Activated CD4-positive, alpha-beta T cell treated with anti-CD3 and anti-CD28 coated beads for 36 hours (primary cell): ENCODE data around the gene SLC25A13. TPM values are rescaled to one million over a fixed set of nuclear protein-coding genes. Genes with fewer than 3 reads are reported as not detected.

Experiments
- ATAC-seq: fragments of 200-7000 bp; cut with Tn5 transposase; one replicate; pipeline ENCODE4 v1.10.0; 2021; ENCODE audit warnings: mild to moderate bottlenecking, moderate library complexity
- CTCF ChIA-PET: fragments of 350-600 bp; sonication (Branson Sonifier 250); formaldehyde crosslinking; loops from one replicate; lab custom pipeline; 2021; ENCODE audit warnings: antibody characterized with exemption; lab: Charles Lee
- POLR2A ChIA-PET: fragments of 350-600 bp; sonication (Branson Sonifier 250); formaldehyde crosslinking; loops from one replicate; lab custom pipeline; 2021; ENCODE audit warnings: antibody characterized with exemption, inconsistent platforms; lab: Charles Lee
- DNase-seq: peaks from one replicate; pipeline ENCODE4 v3.0.0-alpha.2; 2020
- H3K27ac Mint-ChIP-seq: one replicate; pipeline ENCODE4 v1.8.0; 2021; ENCODE audit warnings: mixed read lengths
- H3K27me3 Mint-ChIP-seq: one replicate; pipeline ENCODE4 v1.8.0; 2021; ENCODE audit warnings: mixed read lengths
- H3K36me3 Mint-ChIP-seq: one replicate; pipeline ENCODE4 v1.8.0; 2021; ENCODE audit warnings: low read depth, mixed read lengths
- H3K4me1 Mint-ChIP-seq: one replicate; pipeline ENCODE4 v1.8.0; 2021; ENCODE audit warnings: mixed read lengths
- H3K4me3 Mint-ChIP-seq: one replicate; pipeline ENCODE4 v1.8.0; 2021; ENCODE audit warnings: mild to moderate bottlenecking, moderate library complexity, mixed read lengths
- H3K9me3 Mint-ChIP-seq: one replicate; pipeline ENCODE4 v1.8.0; 2021; ENCODE audit warnings: low read depth, mixed read lengths
- intact Hi-C, 2 experiments: fragments of 100-400 bp; cut with DNase I in 1 of 2; cut with micrococcal nuclease in 1 of 2; formaldehyde crosslinking; loops; one replicate each; pipeline versions ENCODE4 v1.14.2 to v1.15.1; 2022 to 2024; cut with DNase I, micrococcal nuclease
- total RNA-seq, 2 experiments: library from RNA; stranded (reverse); gene quantifications; one replicate each; pipeline ENCODE4 v1.2.3, GENCODE V29; 2021

The SLC25A13 gene
- total RNA-seq, 2 experiments from 2014 or later: 10.3 to 11.3 TPM

- Mint-ChIP-seq H3K4me3 (no peak overlapping the region), H3K4me1 (peaks cover 2% of the 10 kb centered on the region), H3K27me3 (no peaks in the 10 kb centered on the region), H3K36me3 (peaks cover 19% of the 10 kb centered on the region), H3K9me3 (no peaks in the 10 kb centered on the region), H3K27ac (peak overlapping the region; percentile 15)
- ChIA-PET CTCF (no interaction called here), POLR2A (no interaction called here)
- intact Hi-C loops: no loop called here
- ATAC-seq (no peak), DNase-seq (no peak)
These were observed 52.5 kb downstream of the SLC25A13 start for GRCh38 chr7:96269246-96269994.

DNA sequence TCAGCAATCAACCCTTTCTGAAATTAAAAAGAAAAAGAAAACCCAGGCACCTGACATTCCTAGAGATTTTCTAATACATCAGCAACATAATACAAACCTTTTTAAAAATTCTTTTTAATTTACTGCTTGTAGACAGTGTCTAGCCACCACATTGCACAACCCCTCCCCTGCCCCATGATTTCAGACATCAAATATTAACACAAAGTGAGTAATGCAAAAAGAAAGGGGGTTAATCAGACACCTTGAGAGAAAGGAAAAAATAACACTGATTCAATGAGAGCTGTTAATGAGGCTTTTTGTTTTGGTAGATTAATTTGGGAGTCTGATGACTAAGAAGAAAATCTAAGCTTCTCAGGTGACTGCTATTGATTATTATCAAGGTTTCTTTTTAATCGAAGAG lies 55.3 kb downstream of the SLC25A13 start:
- Mint-ChIP-seq H3K27ac (no peak overlapping the region), H3K9me3 (peaks cover 2% of the 10 kb centered on the region), H3K36me3 (peaks cover 18% of the 10 kb centered on the region), H3K4me1 (peaks cover 5% of the 10 kb centered on the region), H3K27me3 (no peaks in the 10 kb centered on the region), H3K4me3 (no peak overlapping the region)
- CTCF ChIA-PET: no interaction called here
- POLR2A ChIA-PET: no interaction called here
- DNase-seq: no peak
- intact Hi-C loops: no loop called here
- no peak for ATAC-seq

GRCh38 chr7:96266015-96266414 lies 55.9 kb downstream of the SLC25A13 start:
- intact Hi-C loops: no loop called here
- ATAC-seq: no peak
- H3K9me3 Mint-ChIP-seq: peaks cover 2% of the 10 kb centered on the region
- H3K4me3 Mint-ChIP-seq: no peak overlapping the region
- H3K27me3 Mint-ChIP-seq: no peaks in the 10 kb centered on the region
- ChIA-PET POLR2A (no interaction called here), CTCF (no interaction called here)
- H3K27ac Mint-ChIP-seq: no peak overlapping the region
- DNase-seq: no peak
- H3K36me3 Mint-ChIP-seq: peaks cover 18% of the 10 kb centered on the region
- peaks cover 5% of the 10 kb centered on the region for H3K4me1 Mint-ChIP-seq

- peaks cover 12% of the 10 kb centered on the region for H3K4me1 Mint-ChIP-seq
- intact Hi-C loops: no loop called here
- H3K4me3 Mint-ChIP-seq: no peak overlapping the region
- H3K9me3 Mint-ChIP-seq: peaks cover 21% of the 10 kb centered on the region
- ChIA-PET CTCF (no interaction called here), POLR2A (no interaction called here)
- DNase-seq (no peak), ATAC-seq (no peak)
- H3K27ac Mint-ChIP-seq: no peak overlapping the region
- H3K36me3 Mint-ChIP-seq: peaks cover 33% of the 10 kb centered on the region
- no peaks in the 10 kb centered on the region for H3K27me3 Mint-ChIP-seq
These were observed 67.9 kb downstream of the SLC25A13 start for GRCh38 chr7:96253964-96254363.

DNA sequence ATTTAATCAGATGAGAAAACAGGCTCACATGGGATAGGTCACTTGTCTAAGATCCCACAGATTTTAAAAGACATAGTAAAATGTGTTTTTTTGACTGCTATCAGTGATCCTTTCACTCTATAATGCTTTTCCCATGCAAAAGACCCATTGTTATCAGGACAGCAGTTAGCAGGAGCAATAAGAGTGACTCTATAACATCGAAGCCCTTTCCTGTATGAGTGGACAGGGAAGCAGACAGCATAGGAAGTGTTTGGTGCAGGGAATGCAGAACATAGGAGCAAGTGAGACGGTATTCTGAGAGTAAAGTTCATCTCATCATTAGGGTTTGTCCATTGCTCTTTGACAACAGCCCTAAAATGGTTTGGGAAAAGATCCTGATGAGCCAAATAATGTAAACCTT lies 68.5 kb downstream of the SLC25A13 start:
- ChIA-PET CTCF (no interaction called here), POLR2A (no interaction called here)
- ATAC-seq: no peak
- Mint-ChIP-seq H3K4me1 (peaks cover 12% of the 10 kb centered on the region), H3K36me3 (peaks cover 30% of the 10 kb centered on the region), H3K27me3 (no peaks in the 10 kb centered on the region), H3K27ac (no peak overlapping the region), H3K4me3 (no peak overlapping the region), H3K9me3 (peaks cover 19% of the 10 kb centered on the region)
- DNase-seq: no peak
- intact Hi-C loops: no loop called here

DNA sequence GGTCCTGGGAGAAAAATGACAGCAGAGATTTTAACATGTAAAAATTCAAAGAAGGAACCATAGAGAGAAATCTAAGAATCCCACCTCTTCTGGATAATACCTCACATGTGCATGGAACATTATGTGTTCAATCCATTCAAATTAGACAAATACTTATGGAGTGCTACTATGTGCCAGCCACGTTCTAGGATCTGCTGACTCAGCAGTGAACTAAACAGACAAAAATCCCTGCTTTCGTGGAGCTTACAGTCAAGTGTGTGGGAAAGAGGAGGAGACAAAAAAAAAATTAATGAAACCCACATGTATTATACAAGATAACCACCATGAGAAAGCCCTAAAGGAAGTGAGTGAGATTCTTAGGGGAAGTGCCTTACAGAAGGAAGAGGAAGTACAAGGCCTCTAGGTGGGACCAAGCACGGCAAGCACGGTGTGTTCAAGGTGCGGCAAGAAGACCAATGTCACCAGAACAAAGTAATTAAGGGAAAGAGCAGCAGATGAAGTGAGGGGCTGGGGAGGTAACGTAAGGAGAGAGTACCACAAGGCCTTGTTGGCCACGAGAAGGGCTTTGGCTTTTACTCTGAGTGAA lies 71.0 kb downstream of the SLC25A13 start:
- Mint-ChIP-seq H3K27me3 (no peaks in the 10 kb centered on the region), H3K27ac (no peak overlapping the region), H3K36me3 (peaks cover 11% of the 10 kb centered on the region), H3K4me1 (peaks cover 12% of the 10 kb centered on the region), H3K4me3 (no peak overlapping the region), H3K9me3 (peaks cover 1% of the 10 kb centered on the region)
- no peak for DNase-seq
- POLR2A ChIA-PET: no interaction called here
- ATAC-seq: no peak
- CTCF ChIA-PET: no interaction called here
- intact Hi-C loops: no loop called here

DNA sequence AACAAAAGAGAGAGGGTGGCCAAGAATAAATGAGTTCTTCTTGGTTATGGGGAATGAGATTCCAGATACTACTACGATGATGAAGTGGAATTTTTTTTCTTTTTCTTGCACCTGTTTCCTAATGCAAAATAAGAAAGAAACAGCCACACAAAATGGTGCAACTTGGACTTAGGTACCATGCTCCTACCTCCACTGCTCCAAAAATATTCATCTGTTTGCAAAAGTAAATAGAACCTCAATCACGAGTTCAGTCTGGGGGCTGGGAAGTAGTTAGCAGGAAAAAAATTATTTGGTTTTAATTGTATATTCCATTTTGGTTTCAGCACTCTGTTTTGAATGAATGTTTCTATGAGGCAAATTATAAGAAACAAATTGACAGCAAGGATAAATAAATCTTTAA lies 73.5 kb downstream of the SLC25A13 start:
- no peaks in the 10 kb centered on the region for H3K27me3 Mint-ChIP-seq
- H3K36me3 Mint-ChIP-seq: peaks cover 10% of the 10 kb centered on the region
- no peak overlapping the region for H3K4me3 Mint-ChIP-seq
- H3K27ac Mint-ChIP-seq: no peak overlapping the region
- ChIA-PET CTCF (no interaction called here), POLR2A (no interaction called here)
- H3K4me1 Mint-ChIP-seq: peaks cover 15% of the 10 kb centered on the region
- DNase-seq (no peak), ATAC-seq (no peak)
- intact Hi-C loops: no loop called here
- H3K9me3 Mint-ChIP-seq: no peaks in the 10 kb centered on the region

- no peaks in the 10 kb centered on the region for H3K27me3 Mint-ChIP-seq
- H3K4me3 Mint-ChIP-seq: no peak overlapping the region
- H3K9me3 Mint-ChIP-seq: no peaks in the 10 kb centered on the region
- H3K27ac Mint-ChIP-seq: no peak overlapping the region
- no peak for ATAC-seq
- H3K4me1 Mint-ChIP-seq: peaks cover 15% of the 10 kb centered on the region
- POLR2A ChIA-PET: no interaction called here
- H3K36me3 Mint-ChIP-seq: peaks cover 4% of the 10 kb centered on the region
- no peak for DNase-seq
- CTCF ChIA-PET: interaction anchor here (1.9 kb wide), 1 partner anchor 12 kb away, joined by 4 read pairs; no protein-coding TSS in a partner anchor
- intact Hi-C loops: no loop called here
These were observed 75.0 kb downstream of the SLC25A13 start for GRCh38 chr7:96246919-96247318.

GRCh38 chr7:96244992-96245292 lies 77.0 kb downstream of the SLC25A13 start:
- Mint-ChIP-seq H3K9me3 (no peaks in the 10 kb centered on the region), H3K4me1 (peaks cover 5% of the 10 kb centered on the region), H3K4me3 (no peak overlapping the region), H3K27me3 (no peaks in the 10 kb centered on the region), H3K36me3 (peaks cover 3% of the 10 kb centered on the region), H3K27ac (no peak overlapping the region)
- DNase-seq (no peak), ATAC-seq (no peak)
- intact Hi-C loops: no loop called here
- CTCF ChIA-PET: no interaction called here
- POLR2A ChIA-PET: no interaction called here

- peaks cover 5% of the 10 kb centered on the region for H3K4me1 Mint-ChIP-seq
- POLR2A ChIA-PET: no interaction called here
- H3K27ac Mint-ChIP-seq: no peak overlapping the region
- no peak for DNase-seq
- intact Hi-C loops: no loop called here
- H3K9me3 Mint-ChIP-seq: no peaks in the 10 kb centered on the region
- H3K27me3 Mint-ChIP-seq: no peaks in the 10 kb centered on the region
- ATAC-seq: no peak
- peaks cover 3% of the 10 kb centered on the region for H3K36me3 Mint-ChIP-seq
- CTCF ChIA-PET: no interaction called here
- H3K4me3 Mint-ChIP-seq: no peak overlapping the region
These were observed 77.5 kb downstream of the SLC25A13 start for GRCh38 chr7:96244244-96244991.

DNA sequence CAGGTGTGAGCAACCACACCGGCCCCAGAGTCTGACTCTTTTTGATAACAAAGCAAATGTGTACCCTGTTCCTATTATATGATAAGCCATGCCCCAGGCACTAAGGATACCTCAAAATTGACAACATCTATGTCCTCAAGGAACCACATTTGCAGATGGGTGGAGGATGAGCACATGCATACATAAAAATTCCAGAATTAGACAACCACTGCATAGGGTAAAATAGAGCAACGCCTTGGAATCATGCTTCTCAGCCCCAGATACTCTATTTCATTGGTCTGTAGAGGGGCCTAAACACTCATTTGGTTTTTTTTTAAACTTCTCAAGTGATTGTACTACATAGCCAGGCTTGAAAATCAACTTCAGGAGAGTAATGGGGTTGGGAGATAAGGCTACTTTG lies 78.7 kb downstream of the SLC25A13 start:
- Mint-ChIP-seq H3K36me3 (peaks cover 3% of the 10 kb centered on the region), H3K27ac (no peak overlapping the region), H3K27me3 (no peaks in the 10 kb centered on the region), H3K4me3 (no peak overlapping the region), H3K9me3 (no peaks in the 10 kb centered on the region), H3K4me1 (peaks cover 5% of the 10 kb centered on the region)
- no peak for DNase-seq
- ChIA-PET CTCF (no interaction called here), POLR2A (no interaction called here)
- intact Hi-C loops: no loop called here
- no peak for ATAC-seq

DNA sequence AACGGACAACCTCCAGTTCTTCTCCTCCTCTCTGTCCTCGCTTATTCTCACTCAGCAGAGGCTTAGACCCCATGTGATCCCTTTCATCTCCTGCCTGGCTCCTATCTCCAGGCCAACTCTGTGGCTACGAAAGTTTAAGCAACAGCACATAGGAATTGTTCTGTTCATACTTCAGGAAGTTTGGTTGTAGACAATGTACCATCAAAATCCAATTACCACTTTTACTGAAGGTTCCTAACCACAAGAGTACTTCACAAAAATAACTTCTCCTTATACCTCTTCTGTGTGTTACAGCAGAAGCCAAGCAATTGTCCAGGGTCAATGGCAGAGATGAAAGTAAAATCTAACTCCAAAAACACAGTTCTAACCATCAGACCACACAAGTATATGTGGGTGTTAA lies 80.0 kb downstream of the SLC25A13 start:
- Mint-ChIP-seq H3K36me3 (peaks cover 3% of the 10 kb centered on the region), H3K4me3 (no peak overlapping the region), H3K27me3 (no peaks in the 10 kb centered on the region), H3K9me3 (no peaks in the 10 kb centered on the region), H3K4me1 (peaks cover 7% of the 10 kb centered on the region), H3K27ac (no peak overlapping the region)
- intact Hi-C loops: no loop called here
- CTCF ChIA-PET: no interaction called here
- DNase-seq (no peak), ATAC-seq (no peak)
- POLR2A ChIA-PET: no interaction called here
